CD4-positive, alpha-beta T cell treated with Interleukin-17A for 1 hour (primary cell): ENCODE measurements around the gene SPTB.
A peak's percentile ranks its signal among the peaks of the same experiment; 100 is the strongest.

Experiments
- DNase-seq: peaks from one replicate; pipeline ENCODE4 v3.0.0-alpha.2; 2020

The SPTB gene

DNA sequence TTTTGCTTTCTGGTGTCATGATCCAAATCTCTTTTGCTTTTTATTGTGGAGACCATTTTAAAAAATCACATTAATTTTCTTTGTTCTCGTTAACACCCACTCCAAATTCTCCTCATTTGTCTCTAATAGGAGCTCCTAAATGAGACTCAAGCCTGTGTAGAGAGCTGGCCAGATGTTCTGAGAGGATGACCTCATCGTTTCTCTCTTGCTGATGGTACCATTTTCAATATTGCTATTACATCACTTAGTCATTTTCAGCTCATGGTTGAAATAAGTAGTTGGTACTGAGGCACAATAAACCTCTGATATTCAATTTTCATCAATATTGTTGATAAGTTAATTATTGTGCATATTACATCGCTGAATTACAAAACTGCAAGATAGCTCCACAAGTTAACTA, 31.5 kb downstream of the SPTB start:
- DNase-seq: no peak

- no peak for DNase-seq
Observed at GRCh38 chr14:64846319-64846718, 33.4 kb downstream of the SPTB start.

- DNase-seq: no peak
Observed at GRCh38 chr14:64845878-64846277, 33.8 kb downstream of the SPTB start.

- no peak for DNase-seq
Observed at GRCh38 chr14:64844969-64845536, 34.7 kb downstream of the SPTB start.

- no peak for DNase-seq
Observed at GRCh38 chr14:64844272-64844671, 35.4 kb downstream of the SPTB start.

DNA sequence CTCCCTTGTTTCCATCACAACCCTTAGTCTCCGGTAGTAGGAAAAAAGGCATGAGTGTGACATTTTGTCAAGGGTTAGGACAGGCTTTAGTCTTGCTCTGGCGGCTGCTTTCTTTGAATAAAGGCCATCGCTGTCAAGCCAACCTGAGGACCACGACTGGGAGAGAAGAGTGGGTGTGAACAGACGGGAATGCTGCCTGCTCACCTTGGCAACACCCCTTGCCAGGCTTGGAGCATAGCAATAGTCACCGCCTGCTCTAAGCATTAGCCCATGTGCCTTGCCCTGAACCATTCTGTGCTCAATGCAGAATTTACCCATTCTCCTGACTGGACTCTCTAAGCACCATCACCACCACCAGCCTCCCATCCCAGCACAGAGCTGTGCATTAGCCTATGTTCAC, 36.2 kb downstream of the SPTB start:
- DNase-seq: no peak

DNA sequence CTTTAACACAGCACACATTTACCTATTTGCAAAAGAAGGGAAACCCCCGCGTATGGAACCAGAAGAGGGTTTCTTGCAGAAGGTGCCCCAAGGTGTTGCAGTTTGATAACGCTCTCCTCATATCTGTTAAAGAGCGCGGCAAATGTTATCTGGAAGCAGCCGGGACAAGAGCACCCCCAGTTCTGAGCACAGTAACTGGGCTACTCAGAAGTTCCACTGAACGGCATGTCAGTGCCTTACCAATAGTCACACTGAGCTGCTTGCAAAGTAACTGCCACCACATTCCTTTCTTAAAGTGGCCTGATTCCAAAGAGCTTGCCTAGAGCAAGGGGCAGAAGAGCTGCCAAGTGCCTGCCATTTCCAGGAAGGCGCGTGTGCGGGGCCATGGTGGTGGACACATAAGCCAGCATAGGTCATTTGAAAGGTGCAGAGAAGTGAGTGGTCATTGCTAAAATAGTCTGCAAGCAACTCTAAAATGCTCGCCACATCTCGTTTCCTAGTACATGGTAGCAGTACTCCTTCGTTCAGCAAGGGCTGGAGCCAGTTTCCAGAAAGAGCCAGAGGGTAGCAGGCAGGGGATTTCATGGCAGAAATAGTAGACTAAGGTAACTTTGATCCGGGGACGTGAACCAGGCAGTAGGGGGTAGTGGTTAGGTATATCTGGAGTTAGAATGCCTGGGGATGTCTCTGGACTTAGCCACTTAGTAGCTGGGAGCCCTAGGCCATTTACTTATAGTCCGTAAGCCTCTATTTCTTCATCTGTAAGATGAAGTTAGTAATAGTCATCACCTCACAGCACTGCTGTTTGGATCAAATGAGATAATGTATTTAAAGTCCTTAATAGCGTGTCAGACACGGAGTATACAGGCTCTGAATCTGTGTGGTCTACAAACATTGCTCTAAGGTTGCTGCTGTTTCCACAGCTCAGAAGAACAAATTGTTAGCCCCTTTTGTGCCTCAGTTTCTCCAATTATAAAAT, 37.6 kb downstream of the SPTB start:
- DNase-seq: no peak

- DNase-seq: no peak
Observed at GRCh38 chr14:64841121-64841651, 38.5 kb downstream of the SPTB start.

DNA sequence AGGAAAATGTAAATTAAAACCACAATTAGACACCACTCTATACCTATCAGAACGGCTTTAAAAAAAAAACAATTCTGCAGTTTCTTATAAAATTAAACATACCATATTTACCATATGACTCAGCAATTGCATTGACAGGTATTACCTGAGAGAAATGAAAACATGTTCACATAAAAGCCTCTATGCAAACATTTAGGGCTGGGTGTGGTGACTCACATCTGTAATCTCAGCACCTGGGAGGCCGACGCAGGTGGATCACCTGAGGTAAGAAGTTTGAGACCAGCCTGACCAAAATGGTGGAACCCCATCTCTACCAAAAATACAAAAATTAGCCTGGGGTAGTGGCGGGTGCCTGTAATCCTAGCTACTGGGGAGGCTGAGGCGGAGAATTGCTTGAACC, 41.1 kb downstream of the SPTB start:
- DNase-seq: no peak

GRCh38 chr14:64835431-64835830, 44.3 kb downstream of the SPTB start:
- DNase-seq: no peak

DNA sequence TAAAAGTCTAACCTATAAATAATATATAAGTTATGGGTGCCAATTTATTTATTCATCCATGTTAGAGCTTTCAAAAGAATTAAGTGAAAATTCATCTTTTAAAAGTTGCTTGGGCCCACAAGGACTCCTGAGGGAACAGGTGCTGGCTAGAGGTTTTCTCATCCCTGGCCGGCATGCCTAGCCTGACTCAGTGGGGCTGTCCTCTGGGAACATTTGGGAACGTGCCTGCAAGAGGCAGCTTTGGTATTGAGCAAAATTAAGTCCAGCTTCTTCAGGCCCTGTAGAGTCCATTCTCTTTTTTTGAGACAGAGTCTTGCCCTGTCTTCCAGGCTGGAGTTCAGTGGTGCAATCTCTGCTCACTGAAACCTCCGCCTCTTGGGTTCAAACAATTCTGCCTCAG, 44.7 kb downstream of the SPTB start:
- DNase-seq: no peak

DNA sequence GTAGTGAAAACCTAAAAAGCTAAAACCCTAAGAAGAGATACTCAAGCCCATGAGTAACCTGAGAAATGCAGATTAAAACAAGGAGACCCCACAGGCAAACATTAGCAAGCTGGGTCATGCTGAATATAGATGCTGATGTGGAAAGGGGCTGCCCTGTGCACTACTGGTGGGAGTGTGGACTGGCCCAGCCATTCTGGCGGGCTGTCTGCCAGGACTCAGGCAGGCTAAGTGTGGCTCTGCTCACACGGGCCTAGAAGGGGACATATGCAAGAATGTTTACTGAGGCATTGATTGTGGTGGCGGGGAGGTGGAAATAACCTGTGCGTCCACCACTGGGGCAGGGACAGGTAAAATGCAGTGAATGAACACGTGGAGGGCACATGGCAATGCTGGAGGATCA, 48.3 kb downstream of the SPTB start:
- DNase-seq: no peak

- no peak for DNase-seq
Observed at GRCh38 chr14:64830961-64831360, 48.7 kb downstream of the SPTB start.

DNA sequence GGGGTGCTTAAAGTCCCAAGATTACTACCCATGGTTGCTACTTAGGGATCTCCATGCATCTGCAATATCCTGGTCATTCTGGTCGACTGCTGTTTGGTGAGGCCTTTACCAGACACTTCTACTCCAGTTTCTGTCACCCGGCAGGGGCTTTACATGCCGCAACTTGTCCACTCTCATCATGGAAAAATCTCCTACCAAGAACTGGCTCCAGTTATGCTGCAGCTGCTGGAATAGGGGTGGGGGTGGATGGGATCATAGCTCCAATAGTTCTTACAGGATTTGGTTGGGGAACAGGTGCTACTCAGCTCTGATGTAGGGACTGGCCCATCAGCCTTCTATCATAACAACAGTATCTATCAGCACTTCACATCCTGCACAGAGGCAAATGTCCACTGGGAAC, 51.6 kb downstream of the SPTB start:
- DNase-seq: no peak

GRCh38 chr14:64826845-64827244, 52.9 kb downstream of the SPTB start:
- no peak for DNase-seq

DNA sequence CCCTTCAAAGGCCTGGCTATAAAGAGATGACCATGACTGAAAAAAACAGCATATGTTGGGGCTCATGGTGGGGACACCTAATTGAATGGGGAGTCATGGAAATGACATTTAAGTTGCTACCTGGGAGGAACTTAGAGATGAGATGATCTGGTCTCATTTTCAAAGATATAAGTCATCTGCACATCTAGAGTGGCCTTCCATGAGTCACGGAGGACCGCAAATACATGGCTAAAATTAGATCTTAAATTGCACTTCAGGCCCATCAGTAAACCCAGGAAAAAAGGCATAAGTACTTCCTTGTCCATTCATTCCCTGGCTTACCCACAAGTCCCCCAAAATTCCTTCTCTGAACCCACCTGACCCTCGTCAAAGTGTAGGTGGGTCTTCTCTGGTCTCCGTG, 53.4 kb downstream of the SPTB start:
- no peak for DNase-seq

- no peak for DNase-seq
Observed at GRCh38 chr14:64825509-64825908, 54.2 kb downstream of the SPTB start.

GRCh38 chr14:64825006-64825405, 54.7 kb downstream of the SPTB start:
- no peak for DNase-seq

- DNase-seq: no peak
Observed at GRCh38 chr14:64824471-64824870, 55.2 kb downstream of the SPTB start.

- peak; percentile 64 for DNase-seq
Observed at GRCh38 chr14:64823305-64823861, 56.3 kb downstream of the SPTB start.

DNA sequence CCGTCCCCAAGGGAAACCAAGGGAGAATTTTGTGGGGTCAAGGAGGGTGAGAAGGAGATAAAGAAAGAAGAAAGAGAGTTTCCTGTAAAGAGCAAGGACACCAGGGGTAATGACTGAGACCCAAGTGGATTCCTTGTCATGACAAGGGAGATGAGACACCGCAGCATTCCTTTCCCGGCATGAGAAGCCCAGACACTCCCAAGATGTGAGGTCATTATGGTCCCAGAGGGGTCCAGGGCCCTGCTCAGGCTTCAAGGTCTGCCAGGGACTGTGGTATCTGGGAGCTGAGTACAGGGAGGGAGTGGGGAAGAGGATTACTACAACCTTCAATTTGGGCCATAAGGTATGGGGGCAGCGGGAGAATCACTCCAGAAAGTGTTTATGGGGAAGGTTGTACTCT, 58.1 kb downstream of the SPTB start:
- no peak for DNase-seq

DNA sequence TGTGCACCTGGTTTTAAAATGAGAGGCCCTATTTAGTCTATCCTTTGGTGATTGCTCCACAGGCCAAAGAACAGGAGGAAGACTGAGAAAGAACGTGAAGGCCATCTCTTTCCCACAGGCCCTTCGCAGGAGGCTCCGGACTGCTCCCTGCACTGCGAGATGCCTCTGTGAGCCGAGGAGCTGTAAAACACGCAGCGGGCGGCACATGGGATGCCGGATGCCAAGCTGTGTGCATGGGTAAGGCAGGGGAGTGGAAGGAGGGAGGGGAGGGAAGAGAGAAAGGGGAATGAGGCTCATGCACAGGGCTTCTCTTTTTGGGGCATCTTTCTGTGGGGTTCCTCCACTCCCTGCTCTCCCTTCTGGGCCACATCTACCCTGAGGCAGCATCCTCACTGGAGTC, 61.6 kb downstream of the SPTB start:
- no peak for DNase-seq

GRCh38 chr14:64817631-64818030, 62.1 kb downstream of the SPTB start:
- no peak for DNase-seq

- no peak for DNase-seq
Observed at GRCh38 chr14:64816221-64816783, 63.4 kb downstream of the SPTB start.
